Urinary bladder (tissue), 2 donors: ENCODE measurements around the gene SEPTIN5. TPM values are rescaled to one million over a fixed set of nuclear protein-coding genes. Genes with fewer than 3 reads are reported as not detected.

Experiments used
- polyA plus RNA-seq: library from polyadenylated mRNA; stranded (reverse); fragments of 200-250 nt; gene quantifications from one replicate; pipeline ENCODE4 v1.2.3, GENCODE V29; 2013
- total RNA-seq: library from RNA; depleted of rRNA; stranded (reverse); fragments of >200 nt; gene quantifications from one replicate; pipeline ENCODE4 v1.2.3, GENCODE V29; 2014
- donor health status: healthy.

Gene SEPTIN5
- total and polyA plus RNA-seq, 2 donors, result 20.9 to 25.6 TPM

Other genes starting within 250 kb of the SEPTIN5 start
- 32.6 TPM for gene UFD1, start 235.3 kb upstream of the SEPTIN5 start, total RNA-seq
- 69.8 TPM for gene UFD1, start 235.3 kb upstream of the SEPTIN5 start, polyA plus RNA-seq
- gene CDC45, start 234.6 kb upstream of the SEPTIN5 start, total RNA-seq, result 4.0 TPM
- gene CDC45, start 234.6 kb upstream of the SEPTIN5 start, polyA plus RNA-seq, result 0.34 TPM
- gene CLDN5, start 190.1 kb upstream of the SEPTIN5 start, total RNA-seq, result 49.3 TPM
- gene CLDN5, start 190.1 kb upstream of the SEPTIN5 start, polyA plus RNA-seq, result 148 TPM
- gene GP1BB, start 9.0 kb downstream of the SEPTIN5 start, total RNA-seq, result 1.6 TPM
- gene GP1BB, start 9.0 kb downstream of the SEPTIN5 start, polyA plus RNA-seq, result 2.2 TPM
- gene TBX1, start 46.3 kb downstream of the SEPTIN5 start, total RNA-seq, result 1.2 TPM
- gene TBX1, start 46.3 kb downstream of the SEPTIN5 start, polyA plus RNA-seq, result 1.4 TPM
- gene GNB1L, start 140.4 kb downstream of the SEPTIN5 start, total RNA-seq, result 3.4 TPM
- 8.5 TPM for gene GNB1L, start 140.4 kb downstream of the SEPTIN5 start, polyA plus RNA-seq
- gene RTL10, start 140.4 kb downstream of the SEPTIN5 start, total RNA-seq, result 10.3 TPM
- gene RTL10, start 140.4 kb downstream of the SEPTIN5 start, polyA plus RNA-seq, result 6.9 TPM
- 52.7 TPM for gene COMT, start 227.3 kb downstream of the SEPTIN5 start, total RNA-seq
- 198 TPM for gene COMT, start 227.3 kb downstream of the SEPTIN5 start, polyA plus RNA-seq
- gene TXNRD2, start 227.3 kb downstream of the SEPTIN5 start, total RNA-seq, result 14.5 TPM
- 18.1 TPM for gene TXNRD2, start 227.3 kb downstream of the SEPTIN5 start, polyA plus RNA-seq